Measurements from ENCODE around the gene GCSAML. TPM values are rescaled to one million over a fixed set of nuclear protein-coding genes. Genes with fewer than 3 reads are reported as not detected.

GCSAML gene
- total and polyA plus RNA-seq, 3 experiments from 2014 or later: 0.11 to 0.20 TPM; not detected in 1

- Histone ChIP-seq H3K27ac (ENCODE audit: low read depth, low read length) (no peak overlapping the region), H3K36me3 (ENCODE audit: insufficient read depth, low read length) (no peaks in the 10 kb centered on the region), H3K4me3 (ENCODE audit: low read length) (no peak overlapping the region), H3K9me3 (ENCODE audit: low read length) (no peaks in the 10 kb centered on the region), H3K4me1 (ENCODE audit: insufficient read depth, low read length) (no peaks in the 10 kb centered on the region), H3K27me3 (ENCODE audit: insufficient read depth, low read length, poor library complexity, severe bottlenecking) (no peaks in the 10 kb centered on the region)
- no peaks in the 10 kb centered on the region for H3K4me1 Mint-ChIP-seq
- ChIA-PET CTCF (no interaction called here), POLR2A (no interaction called here)
- no peak overlapping the region for H3K27ac Mint-ChIP-seq
- DNase-seq: no peak
- peaks cover 8 to 47% of the 10 kb centered on the region in 2 donors for H3K27me3 Mint-ChIP-seq
- H3K9me3 Mint-ChIP-seq: peaks cover 0 to 2% (median 0%) of the 10 kb centered on the region in 5 donors
- no peaks in the 10 kb centered on the region for H3K36me3 Mint-ChIP-seq
- no peak overlapping the region for H3K4me3 Mint-ChIP-seq
Measured at GRCh38 chr1:247530785-247531184, 18.1 kb upstream of the GCSAML start.

- ChIA-PET CTCF (no interaction called here), POLR2A (no interaction called here)
- Histone ChIP-seq H3K27ac (ENCODE audit: low read depth, low read length) (no peak overlapping the region), H3K9me3 (ENCODE audit: low read length) (no peaks in the 10 kb centered on the region), H3K4me3 (ENCODE audit: low read length) (no peak overlapping the region), H3K4me1 (ENCODE audit: insufficient read depth, low read length) (no peaks in the 10 kb centered on the region), H3K36me3 (ENCODE audit: insufficient read depth, low read length) (no peaks in the 10 kb centered on the region), H3K27me3 (ENCODE audit: insufficient read depth, low read length, poor library complexity, severe bottlenecking) (no peaks in the 10 kb centered on the region)
- Mint-ChIP-seq H3K4me3 (no peak overlapping the region), H3K4me1 (no peaks in the 10 kb centered on the region), H3K9me3 (peaks cover 0 to 2% (median 0%) of the 10 kb centered on the region in 5 donors), H3K27ac (no peak overlapping the region), H3K27me3 (peaks cover 8 to 38% of the 10 kb centered on the region in 2 donors), H3K36me3 (no peaks in the 10 kb centered on the region)
- DNase-seq: no peak
Measured at GRCh38 chr1:247531937-247532336, 17.0 kb upstream of the GCSAML start.

- no peaks in the 10 kb centered on the region for H3K4me1 ChIP-seq (ENCODE audit: insufficient read depth, low read length)
- Mint-ChIP-seq H3K4me3 (no peak overlapping the region), H3K9me3 (peaks cover 0 to 4% (median 0%) of the 10 kb centered on the region in 5 donors), H3K27ac (no peak overlapping the region), H3K27me3 (peaks cover 9 to 29% of the 10 kb centered on the region in 2 donors), H3K4me1 (no peaks in the 10 kb centered on the region), H3K36me3 (no peaks in the 10 kb centered on the region)
- CTCF ChIA-PET: no interaction called here
- no peaks in the 10 kb centered on the region for H3K36me3 ChIP-seq (ENCODE audit: insufficient read depth, low read length)
- H3K4me3 ChIP-seq (ENCODE audit: low read length): no peak overlapping the region
- POLR2A ChIA-PET: no interaction called here
- H3K27ac ChIP-seq (ENCODE audit: low read depth, low read length): no peak overlapping the region
- no peaks in the 10 kb centered on the region for H3K27me3 ChIP-seq (ENCODE audit: insufficient read depth, low read length, poor library complexity, severe bottlenecking)
- no peak for DNase-seq
- no peaks in the 10 kb centered on the region for H3K9me3 ChIP-seq (ENCODE audit: low read length)
Measured at GRCh38 chr1:247535402-247535801, 13.5 kb upstream of the GCSAML start.

GRCh38 chr1:247536340-247536739 is 12.6 kb upstream of the GCSAML start, which contains the start of gene OR2C3:
Gene OR2C3 (minus strand): TSS chr1:247536440. CDS start chr1:247532511, 3,929 bp downstream.
- H3K9me3 Mint-ChIP-seq: peaks cover 0 to 4% (median 0%) of the 10 kb centered on the region in 5 donors
- Histone ChIP-seq H3K27ac (ENCODE audit: low read depth, low read length) (no peak within 1 kb of the TSS), H3K27me3 (ENCODE audit: insufficient read depth, low read length, poor library complexity, severe bottlenecking) (no peaks in the 10 kb centered on the region), H3K36me3 (ENCODE audit: insufficient read depth, low read length) (no peaks in the 10 kb centered on the region), H3K4me3 (ENCODE audit: low read length) (no peak within 1 kb of the TSS), H3K4me1 (ENCODE audit: insufficient read depth, low read length) (no peaks in the 10 kb centered on the region), H3K9me3 (ENCODE audit: low read length) (no peaks in the 10 kb centered on the region)
- ChIA-PET CTCF (no interaction called here), POLR2A (no interaction called here)
- no peak for DNase-seq
- no peak within 1 kb of the TSS for H3K4me3 Mint-ChIP-seq
- H3K27ac Mint-ChIP-seq: no peak within 1 kb of the TSS
- H3K36me3 Mint-ChIP-seq: no peaks in the 10 kb centered on the region
- peaks cover 9 to 30% of the 10 kb centered on the region in 2 donors for H3K27me3 Mint-ChIP-seq
- H3K4me1 Mint-ChIP-seq: no peaks in the 10 kb centered on the region

GRCh38 chr1:247538561-247538960 is 10.4 kb upstream of the GCSAML start:
- H3K27ac ChIP-seq (ENCODE audit: low read depth, low read length): no peak overlapping the region
- peaks cover 0 to 4% (median 0%) of the 10 kb centered on the region in 5 donors for H3K9me3 Mint-ChIP-seq
- H3K27ac Mint-ChIP-seq: no peak overlapping the region
- no peaks in the 10 kb centered on the region for H3K27me3 ChIP-seq (ENCODE audit: insufficient read depth, low read length, poor library complexity, severe bottlenecking)
- H3K36me3 ChIP-seq (ENCODE audit: insufficient read depth, low read length): no peaks in the 10 kb centered on the region
- H3K4me1 ChIP-seq (ENCODE audit: insufficient read depth, low read length): no peaks in the 10 kb centered on the region
- peaks cover 11 to 24% of the 10 kb centered on the region in 2 donors for H3K27me3 Mint-ChIP-seq
- no peak overlapping the region for H3K4me3 Mint-ChIP-seq
- no peaks in the 10 kb centered on the region for H3K4me1 Mint-ChIP-seq
- no peak for DNase-seq
- ChIA-PET CTCF (no interaction called here), POLR2A (no interaction called here)
- no peak overlapping the region for H3K4me3 ChIP-seq (ENCODE audit: low read length)
- no peaks in the 10 kb centered on the region for H3K36me3 Mint-ChIP-seq
- H3K9me3 ChIP-seq (ENCODE audit: low read length): no peaks in the 10 kb centered on the region

GRCh38 chr1:247539215-247539614 is 9.7 kb upstream of the GCSAML start:
- no peaks in the 10 kb centered on the region for H3K27me3 ChIP-seq (ENCODE audit: insufficient read depth, low read length, poor library complexity, severe bottlenecking)
- peaks cover 10 to 24% of the 10 kb centered on the region in 2 donors for H3K27me3 Mint-ChIP-seq
- H3K9me3 ChIP-seq (ENCODE audit: low read length): no peaks in the 10 kb centered on the region
- no peaks in the 10 kb centered on the region for H3K36me3 Mint-ChIP-seq
- ChIA-PET POLR2A (interaction anchor here (0.6 kb wide), 1 partner anchor 22 kb away, joined by 3 read pairs; no protein-coding TSS in a partner anchor), CTCF (no interaction called here)
- H3K4me1 Mint-ChIP-seq: no peaks in the 10 kb centered on the region
- no peaks in the 10 kb centered on the region for H3K4me1 ChIP-seq (ENCODE audit: insufficient read depth, low read length)
- DNase-seq: no peak
- no peak overlapping the region for H3K27ac Mint-ChIP-seq
- H3K9me3 Mint-ChIP-seq: peaks cover 0 to 4% (median 0%) of the 10 kb centered on the region in 5 donors
- H3K4me3 ChIP-seq (ENCODE audit: low read length): no peak overlapping the region
- no peak overlapping the region for H3K27ac ChIP-seq (ENCODE audit: low read depth, low read length)
- H3K4me3 Mint-ChIP-seq: no peak overlapping the region
- H3K36me3 ChIP-seq (ENCODE audit: insufficient read depth, low read length): no peaks in the 10 kb centered on the region

- no peak overlapping the region for H3K27ac ChIP-seq (ENCODE audit: low read depth, low read length)
- POLR2A ChIA-PET: no interaction called here
- H3K27me3 Mint-ChIP-seq: peaks cover 7 to 25% of the 10 kb centered on the region in 2 donors
- DNase-seq: no peak
- CTCF ChIA-PET: no interaction called here
- H3K36me3 Mint-ChIP-seq: no peaks in the 10 kb centered on the region
- no peak overlapping the region for H3K27ac Mint-ChIP-seq
- H3K9me3 ChIP-seq (ENCODE audit: low read length): no peaks in the 10 kb centered on the region
- no peaks in the 10 kb centered on the region for H3K4me1 ChIP-seq (ENCODE audit: insufficient read depth, low read length)
- no peaks in the 10 kb centered on the region for H3K36me3 ChIP-seq (ENCODE audit: insufficient read depth, low read length)
- peaks cover 0 to 4% (median 0%) of the 10 kb centered on the region in 5 donors for H3K9me3 Mint-ChIP-seq
- H3K4me1 Mint-ChIP-seq: no peaks in the 10 kb centered on the region
- no peak overlapping the region for H3K4me3 ChIP-seq (ENCODE audit: low read length)
- H3K27me3 ChIP-seq (ENCODE audit: insufficient read depth, low read length, poor library complexity, severe bottlenecking): no peaks in the 10 kb centered on the region
- H3K4me3 Mint-ChIP-seq: no peak overlapping the region
Measured at GRCh38 chr1:247540581-247540980, 8.4 kb upstream of the GCSAML start.

- no peak overlapping the region for H3K4me3 ChIP-seq (ENCODE audit: low read length)
- DNase-seq: no peak
- CTCF ChIA-PET: no interaction called here
Measured at GRCh38 chr1:247542811-247543210, 6.1 kb upstream of the GCSAML start.

More at GRCh38 chr1:247542811-247543210, 6.1 kb upstream of the GCSAML start:
- no peaks in the 10 kb centered on the region for H3K4me1 ChIP-seq (ENCODE audit: insufficient read depth, low read length)
- H3K4me3 Mint-ChIP-seq: no peak overlapping the region
- H3K27me3 ChIP-seq (ENCODE audit: insufficient read depth, low read length, poor library complexity, severe bottlenecking): no peaks in the 10 kb centered on the region
- peaks cover 0 to 4% (median 0%) of the 10 kb centered on the region in 5 donors for H3K9me3 Mint-ChIP-seq
- POLR2A ChIA-PET: no interaction called here
- no peaks in the 10 kb centered on the region for H3K36me3 Mint-ChIP-seq
- no peaks in the 10 kb centered on the region for H3K4me1 Mint-ChIP-seq
- no peak overlapping the region for H3K27ac Mint-ChIP-seq
- no peaks in the 10 kb centered on the region for H3K9me3 ChIP-seq (ENCODE audit: low read length)
- H3K27ac ChIP-seq (ENCODE audit: low read depth, low read length): no peak overlapping the region
- H3K36me3 ChIP-seq (ENCODE audit: insufficient read depth, low read length): no peaks in the 10 kb centered on the region
- H3K27me3 Mint-ChIP-seq: peaks cover 9 to 31% of the 10 kb centered on the region in 2 donors

Data from CD8-positive, alpha-beta memory T cell (primary cell).